GM18511 (cell line): ENCODE measurements around the gene OR8G1.
"Not testable (repeated sequence)": the region's sequence is repeated elsewhere in the genome, so short reads cannot be mapped to it uniquely, and the experiment has no call there.

ENCODE experiments used
- ATAC-seq: cut with Tn5 transposase; IDR thresholded peaks from one replicate; pipeline ENCODE4 v1.9.1; 2021; ENCODE audit warnings: mild to moderate bottlenecking, moderate library complexity; ENCODE audit not compliant: unreplicated experiment

OR8G1 gene

GRCh38 chr11:124233376-124233775, 7.5 kb upstream of the OR8G1 start:
- no peak for ATAC-seq

- no peak for ATAC-seq
These were observed 2.4 kb upstream of the OR8G1 start for GRCh38 chr11:124238512-124238911.

GRCh38 chr11:124249869-124250268, 9.0 kb downstream of the OR8G1 start:
- ATAC-seq: not testable (repeated sequence)

GRCh38 chr11:124256076-124256475, 15.2 kb downstream of the OR8G1 start, which contains the start of gene OR8G5:
Gene OR8G5 (plus strand): TSS chr11:124256376. CDS start chr11:124264932, 8,556 bp downstream.
- no peak for ATAC-seq

- ATAC-seq: not testable (repeated sequence)
These were observed 24.1 kb downstream of the OR8G1 start for GRCh38 chr11:124265041-124265440.

GRCh38 chr11:124270886-124271285, 30.0 kb downstream of the OR8G1 start:
- not testable (repeated sequence) for ATAC-seq

- no peak for ATAC-seq
These were observed 33.1 kb downstream of the OR8G1 start for GRCh38 chr11:124274000-124274399.

GRCh38 chr11:124276081-124276480, 35.2 kb downstream of the OR8G1 start:
- no peak for ATAC-seq

GRCh38 chr11:124277207-124277606, 36.3 kb downstream of the OR8G1 start:
- no peak for ATAC-seq

- ATAC-seq: no peak
These were observed 36.9 kb downstream of the OR8G1 start for GRCh38 chr11:124277804-124278203.

GRCh38 chr11:124278261-124278660, 37.4 kb downstream of the OR8G1 start:
- ATAC-seq: no peak

GRCh38 chr11:124285610-124286344, 44.9 kb downstream of the OR8G1 start:
- ATAC-seq: no peak

- ATAC-seq: no peak
These were observed 53.8 kb downstream of the OR8G1 start for GRCh38 chr11:124294687-124295086.

- ATAC-seq: no peak
These were observed 55.1 kb downstream of the OR8G1 start for GRCh38 chr11:124296016-124296415.

GRCh38 chr11:124297921-124298320, 57.0 kb downstream of the OR8G1 start:
- ATAC-seq: no peak

- no peak for ATAC-seq
These were observed 60.7 kb downstream of the OR8G1 start for GRCh38 chr11:124301548-124301947.

GRCh38 chr11:124302347-124303125, 61.6 kb downstream of the OR8G1 start:
- ATAC-seq: no peak
